GM23338 (cell line): ENCODE data around the gene DYNLT2. TPM values are rescaled to one million over a fixed set of nuclear protein-coding genes. Genes with fewer than 3 reads are reported as not detected.

ENCODE experiments used
- ATAC-seq: fragments of 200-7000 bp; cut with Tn5 transposase; 3 replicates; pipeline ENCODE4 v1.9.1; 2020
- DNase-seq: peaks from one replicate; pipeline ENCODE4 v3.0.0-alpha.2; 2015; ENCODE audit warnings: low spot score
- H2AFZ ChIP-seq: fragments of 200-600 bp; sonication (generic); 2 replicates; pipeline ENCODE4 v1.8.0; 2016; ENCODE audit warnings: antibody characterized with exemption, mild to moderate bottlenecking, moderate library complexity
- H3F3A ChIP-seq: fragments of 200-600 bp; sonication (generic); replicated peaks from 2 replicates; pipeline ENCODE4 v1.8.0; 2017; ENCODE audit warnings: antibody characterized with exemption, mixed run types, low read depth
- H3K27ac ChIP-seq: fragments of 200-600 bp; sonication (generic); 2 replicates; pipeline ENCODE4 v1.6.1; 2016; ENCODE audit warnings: low read depth
- H3K27me3 ChIP-seq: fragments of 200-600 bp; sonication (generic); 2 replicates; pipeline ENCODE4 v1.8.0; 2016; ENCODE audit warnings: mild to moderate bottlenecking, mixed run types, moderate library complexity; ENCODE audit not compliant: insufficient read depth
- H3K36me3 ChIP-seq: fragments of 200-600 bp; sonication (generic); 2 replicates; pipeline ENCODE4 v1.8.0; 2016; ENCODE audit warnings: mild to moderate bottlenecking; ENCODE audit not compliant: insufficient read depth
- H3K4me1 ChIP-seq: fragments of 200-600 bp; sonication (generic); 2 replicates; pipeline ENCODE4 v1.8.0; 2016; ENCODE audit warnings: mild to moderate bottlenecking, moderate library complexity; ENCODE audit not compliant: insufficient read depth
- H3K4me2 ChIP-seq: fragments of 200-600 bp; sonication (generic); 2 replicates; pipeline ENCODE4 v1.7.1; 2017; ENCODE audit warnings: mixed run types
- H3K4me3 ChIP-seq: fragments of 200-600 bp; sonication (generic); 2 replicates; pipeline ENCODE4 v1.6.1; 2016; ENCODE audit warnings: mixed run types
- H3K79me2 ChIP-seq: fragments of 200-600 bp; sonication (generic); replicated peaks from 2 replicates; pipeline ENCODE4 v1.8.0; 2017; ENCODE audit warnings: mild to moderate bottlenecking; ENCODE audit not compliant: insufficient read depth
- H3K9me2 ChIP-seq: fragments of 200-600 bp; sonication (generic); 2 replicates; pipeline ENCODE4 v1.8.0; 2017; ENCODE audit not compliant: insufficient read depth
- H4K20me1 ChIP-seq: fragments of 200-600 bp; sonication (generic); replicated peaks from 2 replicates; pipeline ENCODE4 v1.8.0; 2017; ENCODE audit warnings: mild to moderate bottlenecking; ENCODE audit not compliant: insufficient read depth
- H3K27ac Mint-ChIP-seq: 2 replicates; pipeline ENCODE4 v1.8.0; 2020; ENCODE audit warnings: inconsistent platforms, mild to moderate bottlenecking, moderate library complexity, mixed read lengths
- H3K27me3 Mint-ChIP-seq: 3 replicates; pipeline ENCODE4 v1.8.0; 2022; ENCODE audit warnings: low read depth, mild to moderate bottlenecking, moderate library complexity, mixed read lengths, inconsistent platforms; ENCODE audit not compliant: insufficient read depth, poor library complexity
- H3K36me3 Mint-ChIP-seq: 3 replicates; pipeline ENCODE4 v1.8.0; 2021; ENCODE audit warnings: low read depth, mild to moderate bottlenecking, inconsistent platforms, moderate library complexity, mixed read lengths
- H3K4me1 Mint-ChIP-seq: 3 replicates; pipeline ENCODE4 v1.8.0; 2020; ENCODE audit warnings: mild to moderate bottlenecking, inconsistent platforms, mixed read lengths
- H3K4me3 Mint-ChIP-seq: 3 replicates; pipeline ENCODE4 v1.8.0; 2021; ENCODE audit warnings: moderate library complexity, mild to moderate bottlenecking, inconsistent platforms, mixed read lengths
- H3K9me3 Mint-ChIP-seq: 3 replicates; pipeline ENCODE4 v1.8.0; 2020; ENCODE audit warnings: moderate library complexity, mild to moderate bottlenecking, inconsistent platforms, mixed read lengths
- CREB1 ChIP-seq: fragments of 250-450 bp; sonication (Bioruptor Pico); IDR thresholded peaks from 2 replicates; pipeline ENCODE4 v1.5.0; 2020; ENCODE audit warnings: low read depth, mild to moderate bottlenecking, moderate library complexity
- CTCF ChIP-seq, 2 experiments: fragments of 200-600 bp in 1 of 2; sonication (generic) in 1 of 2; conservative IDR thresholded peaks; 2 replicates each; pipeline versions ENCODE4 v1.5.1 to v1.6.1; 2016 to 2017; ENCODE audit warnings: antibody characterized with exemption in 2 of 2, low read depth in 2 of 2, mild to moderate bottlenecking in 2 of 2, moderate library complexity in 1 of 2
- ETS1 ChIP-seq: IDR thresholded peaks from 2 replicates; pipeline ENCODE4 v1.6.1; 2016; ENCODE audit warnings: antibody characterized with exemption
- EZH2 ChIP-seq: fragments of 200-600 bp; sonication (generic); IDR thresholded peaks from one replicate; pipeline ENCODE4 v1.8.0; 2017; ENCODE audit warnings: antibody characterized with exemption, mild to moderate bottlenecking, low read depth; ENCODE audit not compliant: unreplicated experiment
- EZH2phosphoT487 ChIP-seq: fragments of 200-600 bp; sonication (generic); IDR thresholded peaks from one replicate; pipeline ENCODE4 v1.8.1; 2018; ENCODE audit warnings: antibody characterized with exemption; ENCODE audit not compliant: unreplicated experiment
- JUNB ChIP-seq: IDR thresholded peaks from one replicate; pipeline ENCODE4 v1.6.1; 2016; ENCODE audit warnings: antibody characterized with exemption; ENCODE audit not compliant: unreplicated experiment
- NANOG ChIP-seq: IDR thresholded peaks from 2 replicates; pipeline ENCODE4 v1.6.1; 2016; ENCODE audit warnings: antibody characterized with exemption, borderline replicate concordance
- POLR2AphosphoS5 ChIP-seq: IDR thresholded peaks from 2 replicates; pipeline ENCODE4 v1.6.1; 2016; ENCODE audit warnings: antibody characterized with exemption, low read depth
- REST ChIP-seq: IDR thresholded peaks from one replicate; pipeline ENCODE4 v1.6.1; 2018; ENCODE audit warnings: antibody characterized with exemption; ENCODE audit not compliant: unreplicated experiment
- STAT1 ChIP-seq: IDR thresholded peaks from one replicate; pipeline ENCODE4 v1.6.1; 2016; ENCODE audit warnings: antibody characterized with exemption; ENCODE audit not compliant: unreplicated experiment
- ZNF114 ChIP-seq: fragments of 250-450 bp; sonication (Bioruptor Pico); IDR thresholded peaks from 2 replicates; pipeline ENCODE4 v1.5.0; 2020; ENCODE audit warnings: mild to moderate bottlenecking, moderate library complexity
- ZNF331 ChIP-seq: fragments of 250-450 bp; sonication (Bioruptor Pico); IDR thresholded peaks from 2 replicates; pipeline ENCODE4 v1.5.0; 2020; ENCODE audit warnings: low read depth, mild to moderate bottlenecking, moderate library complexity
- ZNF462 ChIP-seq: fragments of 250-450 bp; sonication (Bioruptor Pico); IDR thresholded peaks from 2 replicates; pipeline ENCODE4 v1.5.0; 2020; ENCODE audit warnings: mild to moderate bottlenecking, moderate library complexity
- long read RNA-seq: library from polyadenylated mRNA; unstranded; transcript quantifications from one replicate; pipeline ENCODE4 v2.0.0, GENCODE V29; 2020; ENCODE audit not compliant: unreplicated experiment
- polyA plus RNA-seq: library from polyadenylated mRNA; unstranded; fragments of >200 nt; fragmentation: Nextera tagmentation; extraction: Ambion mirVana; gene quantifications from 2 replicates; pipeline ENCODE4 v1.2.1, GENCODE V29; 2016
- total RNA-seq: library from RNA; depleted of rRNA; stranded (reverse); fragments of >200 nt; shearing (Covaris generic); gene quantifications from 2 replicates; pipeline ENCODE4 v1.2.3, GENCODE V29; 2014; rRNA removed

Gene DYNLT2
- total RNA-seq (2.8 and 3.3 TPM in 2 replicates), polyA plus RNA-seq (1.6 and 4.4 TPM in 2 replicates)
- long read RNA-seq, partial matches to known transcripts, result 0 of 4 reads
- long read RNA-seq, other reads (novel, unspliced or antisense), result 0 of 4 reads

GRCh38 chr6:169751242-169752073 lies at the start of gene DYNLT2, which contains the start of gene ERMARD:
DYNLT2 (minus strand) TSS chr6:169751572; CDS start chr6:169751458, 114 bp downstream.
ERMARD (plus strand) TSS chr6:169751622; CDS start chr6:169751658, 36 bp downstream.
- DNase-seq, result peak; percentile 97
- Histone ChIP-seq H2AFZ (peak within 1 kb of the TSS; percentile 64; the same call in 1 of the 2 replicates), H3K27ac (peak within 1 kb of the TSS; percentile 96), H4K20me1 (0 out of 2 replicates have a peak, but pooled peaks cover 4% of the 10 kb centered on the region), H3K9me2 (no peaks in the 10 kb centered on the region), H3K4me3 (peak within 1 kb of the TSS; percentile 84), H3F3A (no peaks in the 10 kb centered on the region), H3K4me2 (peak within 1 kb of the TSS; percentile 89), H3K27me3 (no peaks in the 10 kb centered on the region), H3K36me3 (no peaks in the 10 kb centered on the region; the same call in 1 of the 2 replicates), H3K79me2 (peaks cover 14% of the 10 kb centered on the region), H3K4me1 (peaks cover 27% of the 10 kb centered on the region)
- Mint-ChIP-seq H3K9me3 (no peaks in the 10 kb centered on the region), H3K36me3 (peaks cover 5% of the 10 kb centered on the region; the same call in 2 of the 3 replicates), H3K4me3 (peak within 1 kb of the TSS; percentile 98), H3K27me3 (peaks cover 2% of the 10 kb centered on the region), H3K4me1 (peaks cover 23% of the 10 kb centered on the region), H3K27ac (peak within 1 kb of the TSS; percentile 99)
- peak; percentile 93 for ATAC-seq
- TF ChIP-seq CREB1 (peak; percentile 98), NANOG (no peak), POLR2AphosphoS5 (peak; percentile 94), ETS1 (peak; percentile 88), ZNF114 (CRISPR knock-in tag) (no peak), ZNF462 (CRISPR knock-in tag) (no peak), EZH2phosphoT487 (no peak), STAT1 (no peak), REST (no peak), EZH2 (no peak), CTCF (conservative IDR thresholded peaks at IDR 0.05; ENCODE audit: low read depth in 2 of 2) (0 out of 4 replicates have a peak, but pooled peaks of 1 of the 2 experiments have one; percentile 1), JUNB (no peak), ZNF331 (no peak)
